Transverse colon (tissue), 4 donors: Measurements from ENCODE around the gene ATP9A. TPM values are rescaled to one million over a fixed set of nuclear protein-coding genes. Genes with fewer than 3 reads are reported as not detected.
A peak's percentile ranks its signal among the peaks of the same experiment; 100 is the strongest.

Source experiments
- DNase-seq: peaks from one replicate; pipeline ENCODE4 v3.0.0-alpha.2; 2019
- H3K27ac ChIP-seq, 4 donors: fragments of 200-600 bp; sonication (generic); 2 replicates each; pipeline ENCODE4 v1.5.1; 2016 to 2018; ENCODE audit warnings: inconsistent platforms in 4 of 4
- H3K27me3 ChIP-seq: fragments of 200-600 bp; sonication (generic); 2 replicates; pipeline ENCODE4 v1.5.1; 2017; ENCODE audit warnings: inconsistent platforms
- H3K36me3 ChIP-seq, 4 donors: fragments of 200-600 bp; sonication (generic); 2 replicates each; pipeline ENCODE4 v1.5.1; 2017 to 2019; ENCODE audit warnings: inconsistent platforms in 4 of 4
- H3K4me1 ChIP-seq, 4 donors: fragments of 200-600 bp; sonication (generic); 2 replicates each; pipeline ENCODE4 v1.5.1; 2017 to 2020; ENCODE audit warnings: inconsistent platforms in 4 of 4
- H3K4me3 ChIP-seq, 4 donors: fragments of 200-600 bp; sonication (generic); 1 replicate in 1 of 4; 2 replicates in 3 of 4; pipeline versions ENCODE4 v1.5.1 to v1.6.1; 2017 to 2019; ENCODE audit warnings: inconsistent platforms in 4 of 4
- H3K9me3 ChIP-seq, 2 donors: fragments of 200-600 bp; sonication (generic); 2 replicates each; pipeline ENCODE4 v1.5.1; 2017 to 2019; ENCODE audit warnings: inconsistent platforms in 2 of 2
- EP300 ChIP-seq: sonication (generic); formaldehyde crosslinking; IDR thresholded peaks from one replicate; pipeline ENCODE4 v1.6.1; 2017; ENCODE audit warnings: antibody characterized with exemption, low read depth
- POLR2A ChIP-seq: fragments of 450-650 bp; IDR thresholded peaks from one replicate; pipeline ENCODE4 v1.6.1; 2016; ENCODE audit warnings: antibody characterized with exemption, mild to moderate bottlenecking, moderate library complexity
- POLR2AphosphoS5 ChIP-seq, 3 donors: sonication (generic); formaldehyde crosslinking; IDR thresholded peaks; one replicate each; pipeline ENCODE4 v1.6.1; 2016; ENCODE audit warnings: antibody characterized with exemption in 3 of 3
- WGBS, 2 donors: methylation state at CpG; one replicate each; pipeline ENCODE4 v1.1.5; 2018; ENCODE audit warnings: low coverage in 1 of 2; 5-methylcytosine and 5-hydroxymethylcytosine counted together
- in situ Hi-C, 4 donors: fragments of 200-750 bp; cut with MboI; loops; one replicate each; pipeline versions ENCODE4 v1.15.0 to v1.15.1; 2017; ENCODE audit warnings: low sequenced_read_pairs in 3 of 4, low pct_ligation_motif_present in 1 of 4, low pct_unique_long_range_greater_than_20kb in 1 of 4
- intact Hi-C: fragments of 100-400 bp; cut with DNase I; formaldehyde crosslinking; loops from one replicate; pipeline ENCODE4 v1.15.1; 2023; ENCODE audit warnings: low total_unique reads
- total RNA-seq, 4 donors: library from RNA; depleted of rRNA; stranded (reverse); fragments of >200 nt; gene quantifications; one replicate each; pipeline ENCODE4 v1.1.0, GENCODE V29; 2016
- TF ChIP-seq, protein P1 (sequence below), 5 experiments: fragments of 200-600 bp in 3 of 5; fragments of 450-650 bp in 2 of 5; sonication (generic) in 3 of 5; IDR thresholded peaks; 1 replicate in 2 of 5; 2 replicates in 3 of 5; pipeline ENCODE4 v1.5.1; 2016 to 2017; ENCODE audit warnings: antibody characterized with exemption in 5 of 5, inconsistent platforms in 3 of 5, mild to moderate bottlenecking in 2 of 5, moderate library complexity in 1 of 5

Gene ATP9A
- total RNA-seq, 4 donors from 2014 or later: 66.3 to 93.0 (median 78.9) TPM

DNA sequence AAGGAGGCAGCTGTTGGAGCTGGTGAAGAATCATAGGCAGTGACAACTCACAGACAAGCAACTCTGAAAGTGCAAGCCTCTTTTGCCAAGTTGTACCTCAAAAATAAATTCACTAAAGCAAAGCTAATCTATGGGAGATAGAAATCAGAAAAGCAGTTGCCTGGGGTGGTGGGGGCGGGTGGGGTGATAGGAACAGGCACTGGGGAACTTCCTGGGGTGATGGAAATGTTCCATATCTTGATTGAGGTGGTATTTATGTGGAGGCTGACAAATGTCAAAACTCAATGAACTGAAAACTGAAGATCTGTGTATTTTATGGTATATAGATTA lies 52.4 kb downstream of the ATP9A start:
- TF ChIP-seq POLR2A (no peak), EP300 (no peak), POLR2AphosphoS5 (IDR thresholded peaks at IDR 0.05) (no peak)
- TF ChIP-seq, protein P1, sequence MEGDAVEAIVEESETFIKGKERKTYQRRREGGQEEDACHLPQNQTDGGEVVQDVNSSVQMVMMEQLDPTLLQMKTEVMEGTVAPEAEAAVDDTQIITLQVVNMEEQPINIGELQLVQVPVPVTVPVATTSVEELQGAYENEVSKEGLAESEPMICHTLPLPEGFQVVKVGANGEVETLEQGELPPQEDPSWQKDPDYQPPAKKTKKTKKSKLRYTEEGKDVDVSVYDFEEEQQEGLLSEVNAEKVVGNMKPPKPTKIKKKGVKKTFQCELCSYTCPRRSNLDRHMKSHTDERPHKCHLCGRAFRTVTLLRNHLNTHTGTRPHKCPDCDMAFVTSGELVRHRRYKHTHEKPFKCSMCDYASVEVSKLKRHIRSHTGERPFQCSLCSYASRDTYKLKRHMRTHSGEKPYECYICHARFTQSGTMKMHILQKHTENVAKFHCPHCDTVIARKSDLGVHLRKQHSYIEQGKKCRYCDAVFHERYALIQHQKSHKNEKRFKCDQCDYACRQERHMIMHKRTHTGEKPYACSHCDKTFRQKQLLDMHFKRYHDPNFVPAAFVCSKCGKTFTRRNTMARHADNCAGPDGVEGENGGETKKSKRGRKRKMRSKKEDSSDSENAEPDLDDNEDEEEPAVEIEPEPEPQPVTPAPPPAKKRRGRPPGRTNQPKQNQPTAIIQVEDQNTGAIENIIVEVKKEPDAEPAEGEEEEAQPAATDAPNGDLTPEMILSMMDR (IDR thresholded peaks at IDR 0.05): no peak
- Histone ChIP-seq H3K27me3 (no peaks in the 10 kb centered on the region), H3K27ac (no peak overlapping the region), H3K4me1 (no peaks in the 10 kb centered on the region), H3K4me3 (no peak overlapping the region), H3K36me3 (no peaks in the 10 kb centered on the region), H3K9me3 (no peaks in the 10 kb centered on the region)
- WGBS, 2 donors: 50 to 94% methylated on average over 1 of the region's 1 CpG
- DNase-seq: no peak
- in situ Hi-C loops: no loop called here
- intact Hi-C loops: no loop called here

DNA sequence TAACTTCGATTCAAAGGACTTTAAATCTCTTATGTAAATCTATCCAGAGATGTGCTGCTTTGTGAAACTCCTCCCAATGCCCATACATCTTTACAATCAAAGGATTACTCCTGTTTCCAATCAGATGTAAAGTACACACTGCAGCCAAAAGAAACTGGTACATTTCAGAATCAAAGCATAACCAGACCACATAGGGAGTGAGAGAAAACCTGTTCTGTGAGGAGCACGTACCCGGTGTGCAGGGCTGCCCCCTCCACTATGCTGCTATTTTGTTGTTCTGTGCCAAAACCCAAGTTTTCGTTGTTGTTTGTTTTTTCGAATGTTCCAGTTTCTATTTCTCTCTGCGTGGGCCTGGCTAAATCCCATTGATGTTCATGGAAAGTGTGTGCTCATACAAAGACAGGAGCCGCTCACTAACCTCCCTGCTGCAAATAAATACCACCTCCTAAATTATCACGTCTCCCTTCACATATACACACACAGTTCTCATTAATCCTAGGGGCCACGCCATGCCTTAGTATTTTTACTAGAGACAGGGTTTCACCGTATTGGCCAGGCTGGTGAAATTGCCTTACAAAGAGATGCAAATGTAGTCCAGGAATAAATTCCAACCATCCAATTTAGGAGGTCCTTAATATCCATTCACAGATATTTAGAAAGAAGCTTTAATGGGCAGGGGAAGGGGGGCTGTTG lies 52.9 kb downstream of the ATP9A start:
- Histone ChIP-seq H3K4me1 (no peaks in the 10 kb centered on the region), H3K27me3 (no peaks in the 10 kb centered on the region), H3K36me3 (no peaks in the 10 kb centered on the region), H3K4me3 (no peak overlapping the region), H3K27ac (no peak overlapping the region), H3K9me3 (no peaks in the 10 kb centered on the region)
- intact Hi-C loops: no loop called here
- no peak for DNase-seq
- TF ChIP-seq, protein P1 (IDR thresholded peaks at IDR 0.05): no peak
- TF ChIP-seq POLR2A (no peak), POLR2AphosphoS5 (IDR thresholded peaks at IDR 0.05) (no peak), EP300 (no peak)
- in situ Hi-C loops: no loop called here
- WGBS, 2 donors: 51% methylated on average over 10 of the region's 10 CpGs

DNA sequence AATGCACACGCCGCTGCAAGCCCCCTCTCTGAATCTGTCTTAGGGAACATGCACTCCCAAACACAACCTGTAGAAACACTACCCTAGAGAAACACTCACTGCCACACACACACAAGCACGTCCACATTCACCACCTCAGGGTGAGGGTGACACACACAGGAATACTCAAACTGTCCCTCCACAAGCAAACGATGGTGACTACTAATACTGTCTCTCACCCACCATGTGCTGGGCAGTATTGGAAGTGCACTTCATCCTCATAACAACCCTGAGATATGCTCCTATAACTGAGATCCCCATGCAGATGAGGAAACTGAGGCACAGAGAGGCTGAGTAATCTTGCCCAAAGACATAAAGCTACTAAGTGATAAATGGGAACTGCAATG lies 55.0 kb downstream of the ATP9A start:
- no peak overlapping the region for H3K27ac ChIP-seq
- in situ Hi-C loops: no loop called here
- intact Hi-C loops: no loop called here
- TF ChIP-seq POLR2A: no peak
- TF ChIP-seq EP300: no peak
- TF ChIP-seq POLR2AphosphoS5 (IDR thresholded peaks at IDR 0.05): no peak
- TF ChIP-seq, protein P1 (IDR thresholded peaks at IDR 0.05): no peak
- H3K4me1 ChIP-seq: no peaks in the 10 kb centered on the region
- H3K36me3 ChIP-seq: no peaks in the 10 kb centered on the region
- no peak overlapping the region for H3K4me3 ChIP-seq
- 93% methylated on average over 4 of the region's 4 CpGs; no CpG with 5 or more reads in 1 of the 2 donors for WGBS, 2 donors
- DNase-seq: no peak
- no peaks in the 10 kb centered on the region for H3K9me3 ChIP-seq
- H3K27me3 ChIP-seq: no peaks in the 10 kb centered on the region

GRCh38 chr20:51712501-51713212 lies 55.5 kb downstream of the ATP9A start:
- in situ Hi-C loops: no loop called here

More at GRCh38 chr20:51712501-51713212, 55.5 kb downstream of the ATP9A start:
- Histone ChIP-seq H3K4me3 (no peak overlapping the region), H3K36me3 (no peaks in the 10 kb centered on the region), H3K27me3 (no peaks in the 10 kb centered on the region), H3K9me3 (no peaks in the 10 kb centered on the region), H3K27ac (no peak overlapping the region), H3K4me1 (no peaks in the 10 kb centered on the region)
- 63 to 79% methylated on average over 4 to 23 of the region's 24 CpGs for WGBS, 2 donors
- no peak for DNase-seq
- intact Hi-C loops: no loop called here
- TF ChIP-seq, protein P1 (IDR thresholded peaks at IDR 0.05): peak; percentile 28 to 43 (median 37)
- no peak for TF ChIP-seq POLR2AphosphoS5 (IDR thresholded peaks at IDR 0.05)
